IPS-20b (cell line): ENCODE data around the gene NHS.

Experiments
- H3K27ac ChIP-seq: one replicate; pipeline ENCODE4 v1.5.1; 2013; ENCODE audit warnings: low read length
- H3K27me3 ChIP-seq: 2 replicates; pipeline ENCODE4 v1.6.1; 2013; ENCODE audit warnings: mild to moderate bottlenecking, low read length, inconsistent platforms; ENCODE audit not compliant: insufficient read depth
- H3K36me3 ChIP-seq: 2 replicates; pipeline ENCODE4 v1.6.1; 2013; ENCODE audit warnings: low read depth, mild to moderate bottlenecking, inconsistent platforms, low read length, moderate library complexity; ENCODE audit not compliant: insufficient read depth
- H3K4me1 ChIP-seq: 2 replicates; pipeline ENCODE4 v1.6.1; 2013; ENCODE audit warnings: mild to moderate bottlenecking, control low read depth, inconsistent platforms, low read length, moderate library complexity; ENCODE audit not compliant: insufficient read depth
- H3K4me3 ChIP-seq: 2 replicates; pipeline ENCODE4 v1.5.1; 2013; ENCODE audit warnings: mild to moderate bottlenecking, low read length, inconsistent platforms
- H3K9ac ChIP-seq: 2 replicates; pipeline ENCODE4 v1.6.1; 2013; ENCODE audit warnings: low read depth, mild to moderate bottlenecking, inconsistent platforms, low read length, moderate library complexity
- H3K9me3 ChIP-seq: 2 replicates; pipeline ENCODE4 v1.6.1; 2013; ENCODE audit warnings: mild to moderate bottlenecking, low read depth, low read length, inconsistent platforms; ENCODE audit not compliant: insufficient read depth

The NHS gene

GRCh38 chrX:17768997-17769396 is 394.0 kb downstream of the NHS start:
- peaks cover 29% of the 10 kb centered on the region for H3K27me3 ChIP-seq
- H3K36me3 ChIP-seq, result no peaks in the 10 kb centered on the region
- H3K9me3 ChIP-seq, result no peaks in the 10 kb centered on the region
- no peak overlapping the region for H3K9ac ChIP-seq
- no peaks in the 10 kb centered on the region for H3K4me1 ChIP-seq
- no peak overlapping the region for H3K4me3 ChIP-seq
- H3K27ac ChIP-seq, result no peak overlapping the region

GRCh38 chrX:17769701-17770269 is 394.8 kb downstream of the NHS start:
- Histone ChIP-seq H3K9ac (no peak overlapping the region), H3K4me1 (no peaks in the 10 kb centered on the region), H3K36me3 (no peaks in the 10 kb centered on the region), H3K4me3 (no peak overlapping the region), H3K9me3 (no peaks in the 10 kb centered on the region), H3K27ac (no peak overlapping the region), H3K27me3 (peaks cover 29% of the 10 kb centered on the region)

- Histone ChIP-seq H3K9ac (no peak overlapping the region), H3K36me3 (no peaks in the 10 kb centered on the region), H3K27me3 (peaks cover 29% of the 10 kb centered on the region)
Observed at GRCh38 chrX:17773221-17773876, 398.3 kb downstream of the NHS start.

GRCh38 chrX:17774053-17774452 is 399.1 kb downstream of the NHS start:
- Histone ChIP-seq H3K27me3 (peaks cover 29% of the 10 kb centered on the region), H3K27ac (no peak overlapping the region), H3K9ac (no peak overlapping the region), H3K4me3 (no peak overlapping the region), H3K36me3 (no peaks in the 10 kb centered on the region), H3K4me1 (no peaks in the 10 kb centered on the region), H3K9me3 (no peaks in the 10 kb centered on the region)

More at GRCh38 chrX:17773221-17773876, 398.3 kb downstream of the NHS start:
- Histone ChIP-seq H3K4me1 (no peaks in the 10 kb centered on the region), H3K9me3 (no peaks in the 10 kb centered on the region), H3K4me3 (no peak overlapping the region), H3K27ac (no peak overlapping the region)

GRCh38 chrX:17778997-17779396 is 404.0 kb downstream of the NHS start:
- Histone ChIP-seq H3K9ac (no peak overlapping the region), H3K36me3 (no peaks in the 10 kb centered on the region), H3K27ac (no peak overlapping the region), H3K27me3 (no peaks in the 10 kb centered on the region), H3K4me1 (no peaks in the 10 kb centered on the region), H3K9me3 (no peaks in the 10 kb centered on the region), H3K4me3 (no peak overlapping the region)

GRCh38 chrX:17779434-17779833 is 404.4 kb downstream of the NHS start:
- H3K36me3 ChIP-seq, result no peaks in the 10 kb centered on the region
- H3K27ac ChIP-seq, result no peak overlapping the region
- H3K4me1 ChIP-seq, result no peaks in the 10 kb centered on the region
- no peaks in the 10 kb centered on the region for H3K27me3 ChIP-seq
- no peak overlapping the region for H3K9ac ChIP-seq
- no peaks in the 10 kb centered on the region for H3K9me3 ChIP-seq
- H3K4me3 ChIP-seq, result no peak overlapping the region
